Thymus (tissue), 11 donors: ENCODE data around the gene KIF12. TPM values are rescaled to one million over a fixed set of nuclear protein-coding genes. Genes with fewer than 3 reads are reported as not detected.

Experiments
- DNase-seq, 9 donors: peaks; one replicate each; pipeline ENCODE4 v3.0.0-alpha.2; 2013; ENCODE audit warnings: low spot score in 9 of 9, low read depth in 6 of 9, missing footprints in 1 of 9
- H3K27ac ChIP-seq, 2 donors: one replicate each; pipeline ENCODE4 v1.5.1; 2013; ENCODE audit warnings: control low read depth in 1 of 2, low read depth in 1 of 2, low read length in 1 of 2, mild to moderate bottlenecking in 1 of 2, moderate library complexity in 1 of 2
- H3K27me3 ChIP-seq, 2 donors: one replicate each; pipeline ENCODE4 v1.5.1; 2013; ENCODE audit warnings: low read length in 1 of 2; ENCODE audit not compliant: control insufficient read depth in 2 of 2, insufficient read depth in 1 of 2
- H3K36me3 ChIP-seq, 2 donors: one replicate each; pipeline ENCODE4 v1.5.1; 2013; ENCODE audit warnings: low read length in 1 of 2, mild to moderate bottlenecking in 1 of 2, moderate library complexity in 1 of 2; ENCODE audit not compliant: control insufficient read depth in 2 of 2, insufficient read depth in 2 of 2
- H3K4me1 ChIP-seq, 2 donors: one replicate each; pipeline ENCODE4 v1.5.1; 2013; ENCODE audit warnings: low read length in 2 of 2; ENCODE audit not compliant: control insufficient read depth in 2 of 2, insufficient read depth in 2 of 2
- H3K4me3 ChIP-seq, 2 donors: one replicate each; pipeline ENCODE4 v1.5.1; 2013; ENCODE audit warnings: low read length in 2 of 2, control low read depth in 1 of 2, mild to moderate bottlenecking in 1 of 2
- H3K9me3 ChIP-seq, 2 donors: one replicate each; pipeline ENCODE4 v1.5.1; 2013; ENCODE audit warnings: low read length in 1 of 2, mild to moderate bottlenecking in 1 of 2; ENCODE audit not compliant: control insufficient read depth in 2 of 2, insufficient read depth in 1 of 2
- WGBS: extraction: QIAGEN DNeasy Blood & Tissue Kit; methylation state at CpG from one replicate; pipeline ENCODE4 v1.1.7; 2013; 5-methylcytosine and 5-hydroxymethylcytosine counted together
- polyA plus RNA-seq: library from polyadenylated mRNA; stranded (reverse); fragments of 200-250 nt; gene quantifications from one replicate; pipeline ENCODE4 v1.2.3, GENCODE V29; 2013
- total RNA-seq: library from RNA; stranded (reverse); fragments of 120-200 nt; gene quantifications from one replicate; pipeline ENCODE4 v1.2.4, GENCODE V29; 2013
- donor health status: healthy.

The KIF12 gene
- total and polyA plus RNA-seq, 2 donors: 1.8 to 7.8 TPM

DNA sequence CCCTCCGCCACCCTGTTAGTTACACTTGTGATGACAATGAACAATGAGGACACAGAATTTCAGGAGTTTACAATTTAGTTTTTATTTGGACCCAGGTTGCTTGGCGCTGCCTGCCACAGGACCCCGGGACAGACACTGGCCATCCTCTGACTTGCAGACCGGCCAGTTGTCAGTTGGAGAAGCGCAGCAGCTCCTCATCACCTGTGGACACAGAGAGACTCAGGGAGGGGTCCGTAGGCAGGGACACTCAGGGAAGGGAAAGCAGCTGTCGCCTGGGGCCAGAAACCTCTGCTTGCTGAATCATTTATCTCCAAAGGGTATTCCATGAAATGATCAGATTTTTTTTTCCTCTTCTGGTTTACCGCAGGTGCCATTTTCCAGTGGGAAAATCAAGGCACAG, 39.0 kb downstream of the KIF12 start:
- Histone ChIP-seq H3K36me3 (no peaks in the 10 kb centered on the region), H3K4me3 (no peak overlapping the region), H3K27me3 (no peaks in the 10 kb centered on the region), H3K9me3 (no peaks in the 10 kb centered on the region), H3K4me1 (no peaks in the 10 kb centered on the region), H3K27ac (no peak overlapping the region)
- 86% methylated on average over 8 of the region's 8 CpGs for WGBS
- no peak for DNase-seq

DNA sequence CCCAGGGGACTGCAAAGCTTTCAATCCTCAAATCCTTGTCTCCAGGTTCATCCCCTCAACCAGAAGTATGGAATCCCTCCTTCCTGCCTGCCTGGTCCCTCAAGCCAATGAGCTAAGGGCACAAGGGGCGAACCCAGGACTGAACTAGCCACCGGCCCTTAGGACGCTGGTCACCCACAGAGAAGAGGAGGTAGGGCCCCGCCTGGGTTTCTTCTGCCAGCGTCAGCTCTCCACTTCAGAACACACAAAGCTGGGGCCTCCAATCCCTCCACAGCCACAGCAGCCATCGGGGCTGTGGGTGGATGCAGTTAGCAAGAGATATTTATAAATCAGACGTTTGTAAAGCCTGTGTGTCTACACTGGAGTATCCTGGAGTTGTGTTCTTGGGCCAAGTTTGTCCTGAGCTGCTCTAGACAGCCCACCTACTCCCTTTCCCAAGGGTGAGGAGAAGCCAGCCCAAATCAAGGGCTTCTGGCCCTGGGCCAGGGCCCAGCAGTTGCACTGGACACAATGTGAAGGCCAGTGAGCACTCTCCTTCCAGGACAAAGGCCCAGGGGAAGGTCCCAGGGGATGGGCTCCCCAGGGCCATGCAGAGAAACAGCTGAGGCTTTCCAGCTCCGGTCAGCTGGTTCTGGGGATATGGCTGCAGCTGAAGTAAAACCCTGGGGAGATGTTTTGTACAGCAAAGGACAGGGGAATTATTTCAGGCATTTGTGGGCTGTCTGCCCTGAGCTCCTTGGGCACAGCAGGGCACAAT, 39.9 kb downstream of the KIF12 start:
- no peak overlapping the region for H3K27ac ChIP-seq
- no peak for DNase-seq
- H3K4me1 ChIP-seq: no peaks in the 10 kb centered on the region
- no peak overlapping the region for H3K4me3 ChIP-seq
- no peaks in the 10 kb centered on the region for H3K27me3 ChIP-seq
- no peaks in the 10 kb centered on the region for H3K9me3 ChIP-seq
- WGBS: 84% methylated on average over 8 of the region's 8 CpGs
- no peaks in the 10 kb centered on the region for H3K36me3 ChIP-seq

DNA sequence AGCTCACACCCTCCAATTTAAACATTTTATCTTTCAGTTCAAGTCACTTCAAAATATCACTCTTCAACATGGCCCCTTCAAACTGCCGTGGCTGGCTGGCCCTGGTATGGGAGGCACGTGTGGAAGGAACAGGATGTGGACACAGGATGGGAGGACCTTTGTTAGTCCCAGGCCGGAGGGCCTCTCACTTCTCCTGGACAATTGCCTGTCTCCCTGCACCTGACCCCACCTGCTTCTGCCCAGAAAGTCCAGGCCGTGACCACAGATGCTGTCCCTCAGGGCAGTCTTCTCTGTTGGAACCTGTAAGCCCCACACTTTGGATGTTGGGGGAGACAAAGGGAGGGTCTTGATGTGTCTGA, 40.4 kb downstream of the KIF12 start:
- DNase-seq: no peak
- Histone ChIP-seq H3K4me3 (no peak overlapping the region), H3K27ac (no peak overlapping the region), H3K9me3 (no peaks in the 10 kb centered on the region), H3K27me3 (no peaks in the 10 kb centered on the region), H3K36me3 (no peaks in the 10 kb centered on the region), H3K4me1 (no peaks in the 10 kb centered on the region)
- WGBS: 82% methylated on average over 4 of the region's 4 CpGs

DNA sequence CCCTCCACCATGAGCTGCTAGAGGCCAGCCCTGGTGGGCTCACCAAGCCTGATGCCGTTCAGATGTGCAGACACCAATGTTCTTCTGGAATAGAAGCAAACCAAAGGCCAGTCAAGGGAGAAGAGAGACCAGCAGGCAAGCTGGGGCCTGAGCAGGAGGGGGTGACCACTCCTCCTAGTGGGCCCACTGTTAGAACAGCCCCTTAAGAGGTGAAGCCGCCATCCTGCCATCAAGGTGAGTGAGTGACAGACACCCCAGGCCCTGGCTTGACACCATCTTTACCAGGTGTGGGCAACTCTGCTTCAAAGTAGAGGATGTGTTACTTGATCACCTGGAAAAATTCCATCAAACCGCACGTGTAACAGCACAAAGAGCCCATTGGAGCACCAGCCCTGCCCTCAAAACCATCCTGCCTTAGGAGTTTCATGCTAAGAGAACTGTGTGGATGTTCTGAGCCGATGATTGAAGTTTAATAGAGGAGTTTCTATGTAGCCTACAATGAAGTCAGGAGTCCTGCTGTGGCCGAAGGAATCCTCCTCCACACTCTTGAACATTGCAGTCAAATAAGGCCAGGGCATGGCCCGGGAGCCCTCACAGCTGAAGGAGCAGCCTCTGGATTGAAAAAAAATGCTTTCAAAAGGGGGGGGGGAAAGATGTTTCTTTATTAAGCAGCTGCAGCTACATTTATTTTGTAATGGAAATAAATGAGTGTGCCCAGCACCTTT, 41.8 kb downstream of the KIF12 start:
- Histone ChIP-seq H3K27ac (no peak overlapping the region), H3K4me1 (no peaks in the 10 kb centered on the region), H3K36me3 (no peaks in the 10 kb centered on the region), H3K9me3 (no peaks in the 10 kb centered on the region), H3K27me3 (no peaks in the 10 kb centered on the region), H3K4me3 (no peak overlapping the region)
- 83% methylated on average over 7 of the region's 7 CpGs for WGBS
- no peak for DNase-seq

DNA sequence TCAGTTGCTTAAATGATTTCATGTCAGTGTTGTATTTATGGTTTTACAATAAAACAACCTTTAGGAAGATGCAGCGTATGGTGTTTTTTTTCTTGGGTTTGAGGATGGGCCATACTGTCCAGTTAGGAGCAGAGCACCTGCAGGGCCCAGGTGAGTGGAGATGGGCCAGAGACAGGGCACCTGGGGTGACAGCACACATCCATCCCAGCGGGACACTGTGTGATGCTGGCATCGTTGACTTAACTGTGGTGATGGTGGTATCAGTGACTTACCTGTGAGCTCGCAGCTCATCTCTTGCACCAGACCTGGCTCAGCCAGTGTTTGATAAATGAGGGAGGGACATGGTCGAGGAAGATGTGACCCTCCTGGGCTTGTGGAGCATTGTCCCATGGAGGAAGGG, 42.6 kb downstream of the KIF12 start:
- Histone ChIP-seq H3K27ac (no peak overlapping the region), H3K36me3 (no peaks in the 10 kb centered on the region), H3K4me3 (no peak overlapping the region), H3K27me3 (no peaks in the 10 kb centered on the region), H3K4me1 (no peaks in the 10 kb centered on the region), H3K9me3 (no peaks in the 10 kb centered on the region)
- DNase-seq: no peak
- WGBS: 96% methylated on average over 5 of the region's 5 CpGs

DNA sequence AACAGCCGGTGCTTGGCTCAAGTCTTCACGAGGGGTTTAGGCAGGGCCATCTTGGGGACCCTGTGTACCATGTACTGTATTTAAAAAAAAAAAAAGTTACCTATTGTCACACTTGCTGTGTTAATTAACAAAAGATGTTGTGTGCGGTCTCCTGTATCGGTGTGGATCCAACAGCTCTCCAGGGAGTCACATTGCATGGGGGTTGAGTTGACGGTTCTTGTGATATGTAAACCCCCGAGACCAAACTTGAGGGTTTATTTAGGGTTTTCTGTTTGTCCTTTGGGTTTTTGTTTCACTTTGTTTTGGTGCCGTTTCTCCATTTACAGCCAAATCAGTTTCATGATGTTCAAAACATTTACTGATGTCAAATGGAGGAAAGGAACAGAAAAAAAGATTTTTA, 43.2 kb downstream of the KIF12 start:
- Histone ChIP-seq H3K36me3 (no peaks in the 10 kb centered on the region), H3K27me3 (no peaks in the 10 kb centered on the region), H3K4me3 (no peak overlapping the region), H3K27ac (no peak overlapping the region), H3K9me3 (no peaks in the 10 kb centered on the region), H3K4me1 (no peaks in the 10 kb centered on the region)
- 95% methylated on average over 7 of the region's 7 CpGs for WGBS
- DNase-seq: no peak

DNA sequence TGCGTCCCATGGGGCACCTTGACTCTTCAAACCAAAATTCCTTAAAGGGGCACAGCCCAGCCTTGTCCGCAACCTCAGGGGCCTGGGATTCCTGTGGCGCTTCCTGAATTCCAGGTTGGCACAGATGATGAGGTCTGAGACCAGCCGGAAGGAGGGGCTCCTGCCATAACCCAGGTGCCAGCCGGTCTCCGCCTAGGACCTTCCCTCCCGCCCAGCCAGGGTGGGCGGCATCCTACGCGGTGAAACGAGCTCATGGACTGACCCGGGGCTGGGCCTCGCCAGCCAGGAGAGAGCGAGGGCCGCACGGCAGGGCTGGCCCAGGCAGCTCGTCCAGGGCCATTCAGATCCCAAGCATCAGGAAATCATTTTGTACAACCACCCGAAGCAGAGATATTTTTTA, 44.0 kb downstream of the KIF12 start:
- DNase-seq: no peak
- Histone ChIP-seq H3K27me3 (no peaks in the 10 kb centered on the region), H3K9me3 (no peaks in the 10 kb centered on the region), H3K4me3 (no peak overlapping the region), H3K4me1 (no peaks in the 10 kb centered on the region), H3K36me3 (no peaks in the 10 kb centered on the region), H3K27ac (no peak overlapping the region)
- WGBS: 98% methylated on average over 18 of the region's 18 CpGs

DNA sequence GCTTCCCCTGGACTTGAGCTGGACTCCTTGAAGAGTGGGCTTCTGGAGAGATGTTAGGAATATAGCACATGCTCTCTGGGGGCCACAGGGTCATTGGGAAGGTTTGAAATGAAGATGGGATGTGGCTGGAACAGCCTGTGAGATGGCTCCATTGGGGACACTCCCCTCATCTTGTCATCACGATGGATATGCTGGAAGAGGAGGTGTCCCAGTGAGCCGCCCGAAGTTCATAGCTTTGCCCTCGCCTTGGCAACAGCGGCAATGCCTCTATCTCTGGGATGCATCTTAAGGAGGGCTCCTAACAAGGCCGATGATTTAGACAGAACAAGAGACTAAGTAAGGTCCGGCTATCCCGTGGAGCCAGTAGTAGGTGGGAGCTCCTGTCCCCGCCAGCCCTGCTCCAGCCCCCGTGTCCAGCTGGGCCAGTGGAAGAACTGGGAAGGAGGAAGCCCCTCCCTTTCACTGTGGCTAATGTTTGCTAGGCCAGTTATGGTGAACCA, 44.9 kb downstream of the KIF12 start:
- Histone ChIP-seq H3K4me3 (no peak overlapping the region), H3K27ac (no peak overlapping the region), H3K36me3 (peaks cover 0 to 4% of the 10 kb centered on the region in 2 donors), H3K27me3 (no peaks in the 10 kb centered on the region), H3K9me3 (no peaks in the 10 kb centered on the region), H3K4me1 (no peaks in the 10 kb centered on the region)
- WGBS: 93% methylated on average over 10 of the region's 10 CpGs
- DNase-seq: no peak

DNA sequence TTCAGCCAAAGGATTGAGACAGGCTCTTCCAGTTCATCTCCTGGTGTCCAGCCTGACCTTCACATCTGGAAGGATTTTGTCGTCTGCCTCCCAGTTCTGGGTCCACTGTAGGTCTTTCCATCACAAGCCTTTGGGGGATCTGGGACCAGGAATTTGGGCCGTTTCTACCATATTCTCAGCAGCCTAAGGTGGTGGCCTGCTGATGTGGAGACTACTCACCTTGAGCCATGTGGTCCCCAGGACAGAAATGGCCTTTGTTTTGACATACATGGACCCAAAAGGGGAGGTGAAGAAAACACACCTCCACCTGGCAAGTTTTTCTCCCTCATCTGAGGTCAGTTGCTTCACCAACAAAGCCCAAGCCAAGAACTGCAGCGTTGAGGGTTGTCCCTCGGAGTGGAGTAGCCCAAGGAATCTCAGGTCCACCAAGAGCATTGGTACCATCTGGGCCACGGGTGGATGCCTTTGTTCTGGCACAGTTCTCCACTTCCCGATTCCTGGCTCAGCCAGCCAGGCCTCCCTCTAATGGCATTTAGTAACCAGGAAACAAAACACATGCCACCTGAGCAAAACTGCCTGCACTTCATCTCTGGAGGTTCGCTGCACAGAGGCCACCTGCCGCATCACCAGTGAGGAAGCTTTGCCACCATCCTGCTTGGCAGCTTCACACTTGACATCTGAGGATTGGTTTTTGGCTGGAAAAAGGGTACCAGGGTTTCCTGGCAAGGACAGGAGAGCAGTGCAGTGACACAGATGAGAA, 45.7 kb downstream of the KIF12 start:
- no peaks in the 10 kb centered on the region for H3K9me3 ChIP-seq
- H3K27ac ChIP-seq: no peak overlapping the region
- no peak for DNase-seq
- H3K27me3 ChIP-seq: no peaks in the 10 kb centered on the region
- no peak overlapping the region for H3K4me3 ChIP-seq
- H3K36me3 ChIP-seq: peaks cover 0 to 9% of the 10 kb centered on the region in 2 donors
- no peaks in the 10 kb centered on the region for H3K4me1 ChIP-seq
- 98% methylated on average over 8 of the region's 8 CpGs for WGBS
